ENCODE results near the gene RPRD1B. TPM values are rescaled to one million over a fixed set of nuclear protein-coding genes. Genes with fewer than 3 reads are reported as not detected.

The RPRD1B gene
- total and polyA plus RNA-seq, 2 of the 13 experiments (the other 11 are each of a cell fraction or from before 2014, with no cell fraction given) = 31.1 to 41.5 TPM

DNA sequence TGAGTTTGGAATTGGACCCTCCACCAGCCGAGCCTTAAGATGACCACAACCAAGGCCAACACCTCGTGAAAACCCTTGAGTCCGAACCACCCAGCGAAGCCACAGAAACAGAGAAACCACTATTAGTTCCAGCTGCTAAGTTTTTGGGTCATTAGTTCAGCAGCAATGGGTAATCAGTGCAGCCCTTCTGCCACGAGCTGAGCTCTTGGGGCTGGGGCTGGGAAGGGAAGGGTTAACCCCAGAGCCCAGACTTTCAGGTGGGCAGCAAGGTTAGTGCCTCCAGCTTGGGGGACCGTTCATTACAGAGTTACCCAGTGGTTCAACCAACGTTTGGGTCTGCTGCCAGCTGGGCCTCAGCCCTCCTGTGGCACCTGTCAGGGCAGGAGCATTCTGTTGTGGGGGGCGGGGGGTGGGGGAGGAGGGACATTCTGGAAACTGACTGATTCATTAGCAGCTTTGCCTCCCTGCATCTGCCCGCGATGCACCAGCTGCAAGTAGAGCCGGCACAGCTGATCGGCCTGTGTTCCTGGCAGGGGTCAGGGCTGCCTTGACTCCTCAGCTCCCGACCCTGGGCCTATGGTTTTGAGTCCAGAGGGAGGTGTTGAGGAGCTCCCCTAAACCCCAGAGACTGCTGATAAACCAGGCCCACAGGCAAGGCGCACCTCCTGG lies 78.8 kb downstream of the RPRD1B start (continued):
- TF ChIP-seq, protein P1, sequence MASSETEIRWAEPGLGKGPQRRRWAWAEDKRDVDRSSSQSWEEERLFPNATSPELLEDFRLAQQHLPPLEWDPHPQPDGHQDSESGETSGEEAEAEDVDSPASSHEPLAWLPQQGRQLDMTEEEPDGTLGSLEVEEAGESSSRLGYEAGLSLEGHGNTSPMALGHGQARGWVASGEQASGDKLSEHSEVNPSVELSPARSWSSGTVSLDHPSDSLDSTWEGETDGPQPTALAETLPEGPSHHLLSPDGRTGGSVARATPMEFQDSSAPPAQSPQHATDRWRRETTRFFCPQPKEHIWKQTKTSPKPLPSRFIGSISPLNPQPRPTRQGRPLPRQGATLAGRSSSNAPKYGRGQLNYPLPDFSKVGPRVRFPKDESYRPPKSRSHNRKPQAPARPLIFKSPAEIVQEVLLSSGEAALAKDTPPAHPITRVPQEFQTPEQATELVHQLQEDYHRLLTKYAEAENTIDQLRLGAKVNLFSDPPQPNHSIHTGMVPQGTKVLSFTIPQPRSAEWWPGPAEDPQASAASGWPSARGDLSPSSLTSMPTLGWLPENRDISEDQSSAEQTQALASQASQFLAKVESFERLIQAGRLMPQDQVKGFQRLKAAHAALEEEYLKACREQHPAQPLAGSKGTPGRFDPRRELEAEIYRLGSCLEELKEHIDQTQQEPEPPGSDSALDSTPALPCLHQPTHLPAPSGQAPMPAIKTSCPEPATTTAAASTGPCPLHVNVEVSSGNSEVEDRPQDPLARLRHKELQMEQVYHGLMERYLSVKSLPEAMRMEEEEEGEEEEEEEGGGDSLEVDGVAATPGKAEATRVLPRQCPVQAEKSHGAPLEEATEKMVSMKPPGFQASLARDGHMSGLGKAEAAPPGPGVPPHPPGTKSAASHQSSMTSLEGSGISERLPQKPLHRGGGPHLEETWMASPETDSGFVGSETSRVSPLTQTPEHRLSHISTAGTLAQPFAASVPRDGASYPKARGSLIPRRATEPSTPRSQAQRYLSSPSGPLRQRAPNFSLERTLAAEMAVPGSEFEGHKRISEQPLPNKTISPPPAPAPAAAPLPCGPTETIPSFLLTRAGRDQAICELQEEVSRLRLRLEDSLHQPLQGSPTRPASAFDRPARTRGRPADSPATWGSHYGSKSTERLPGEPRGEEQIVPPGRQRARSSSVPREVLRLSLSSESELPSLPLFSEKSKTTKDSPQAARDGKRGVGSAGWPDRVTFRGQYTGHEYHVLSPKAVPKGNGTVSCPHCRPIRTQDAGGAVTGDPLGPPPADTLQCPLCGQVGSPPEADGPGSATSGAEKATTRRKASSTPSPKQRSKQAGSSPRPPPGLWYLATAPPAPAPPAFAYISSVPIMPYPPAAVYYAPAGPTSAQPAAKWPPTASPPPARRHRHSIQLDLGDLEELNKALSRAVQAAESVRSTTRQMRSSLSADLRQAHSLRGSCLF (CRISPR knock-in tag; IDR thresholded peaks at IDR 0.05; ENCODE audit: borderline replicate concordance) = no peak
- TF ChIP-seq, protein P2, sequence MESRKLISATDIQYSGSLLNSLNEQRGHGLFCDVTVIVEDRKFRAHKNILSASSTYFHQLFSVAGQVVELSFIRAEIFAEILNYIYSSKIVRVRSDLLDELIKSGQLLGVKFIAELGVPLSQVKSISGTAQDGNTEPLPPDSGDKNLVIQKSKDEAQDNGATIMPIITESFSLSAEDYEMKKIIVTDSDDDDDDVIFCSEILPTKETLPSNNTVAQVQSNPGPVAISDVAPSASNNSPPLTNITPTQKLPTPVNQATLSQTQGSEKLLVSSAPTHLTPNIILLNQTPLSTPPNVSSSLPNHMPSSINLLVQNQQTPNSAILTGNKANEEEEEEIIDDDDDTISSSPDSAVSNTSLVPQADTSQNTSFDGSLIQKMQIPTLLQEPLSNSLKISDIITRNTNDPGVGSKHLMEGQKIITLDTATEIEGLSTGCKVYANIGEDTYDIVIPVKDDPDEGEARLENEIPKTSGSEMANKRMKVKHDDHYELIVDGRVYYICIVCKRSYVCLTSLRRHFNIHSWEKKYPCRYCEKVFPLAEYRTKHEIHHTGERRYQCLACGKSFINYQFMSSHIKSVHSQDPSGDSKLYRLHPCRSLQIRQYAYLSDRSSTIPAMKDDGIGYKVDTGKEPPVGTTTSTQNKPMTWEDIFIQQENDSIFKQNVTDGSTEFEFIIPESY (CRISPR knock-in tag; IDR thresholded peaks at IDR 0.05) = no peak
- TF ChIP-seq ZNF652 (CRISPR knock-in tag; IDR thresholded peaks at IDR 0.05; ENCODE audit: borderline replicate concordance, low read depth) (peak; percentile 61; the same call in 1 of the 2 replicates), ZKSCAN8 (CRISPR knock-in tag; IDR thresholded peaks at IDR 0.05; ENCODE audit: borderline replicate concordance) (no peak), ZNF274 (CRISPR knock-in tag; IDR thresholded peaks at IDR 0.05) (0 out of 2 replicates have a peak, but pooled peaks have one; percentile 36), BRD4 (CRISPR knock-in tag; IDR thresholded peaks at IDR 0.05) (no peak)
